ENCODE results near the gene ITGB7. TPM values are rescaled to one million over a fixed set of nuclear protein-coding genes. Genes with fewer than 3 reads are reported as not detected.

Gene ITGB7
- total RNA-seq, 1 experiment from 2014 or later: 0.98 TPM

GRCh38 chr12:53211476-53212381, 4.7 kb upstream of the ITGB7 start:
- H3K36me3 ChIP-seq (ENCODE audit: control insufficient read depth, insufficient read depth, low read length): no peaks in the 10 kb centered on the region; the same call in 1 of the 2 replicates
- TF ChIP-seq POLR2AphosphoS5 (IDR thresholded peaks at IDR 0.05; ENCODE audit: low read depth, low read length) (no peak), SIN3A (IDR thresholded peaks at IDR 0.05; ENCODE audit: borderline replicate concordance, insufficient read depth, low read depth, low read length) (no peak), CTCF (IDR thresholded peaks at IDR 0.05) (peak; percentile 46)
- intact Hi-C loops (cut with micrococcal nuclease; ENCODE audit: unreplicated experiment): no loop called here
- DNase-seq (ENCODE audit: low read depth, low spot score): no peak
- no TSS peak for BruUV-seq (replicated peaks)
- peaks cover 13% of the 10 kb centered on the region for H3K4me1 ChIP-seq (ENCODE audit: control insufficient read depth, insufficient read depth, low read length)
- H3K9me3 ChIP-seq (ENCODE audit: control insufficient read depth, insufficient read depth, low read depth, low read length): no peaks in the 10 kb centered on the region
- ChIA-PET CTCF (interaction anchor here (1.0 to 1.7 kb wide), 3 partner anchors 14 to 88 kb away, joined by 4 to 5 read pairs (median 4); partner anchors contain the start of gene MYG1), POLR2A (no interaction called here)
- in situ Hi-C loops (cut with HindIII; ENCODE audit: low pct_unique_long_range_greater_than_20kb, low sequenced_read_pairs): no loop called here
- H3K27me3 ChIP-seq (ENCODE audit: control insufficient read depth, insufficient read depth, low read length): no peaks in the 10 kb centered on the region
- H3K27ac ChIP-seq (ENCODE audit: low read length): no peak overlapping the region
- no peak overlapping the region for H3K4me3 ChIP-seq (ENCODE audit: low read depth in 2 of 2, low read length in 2 of 2)
- ATAC-seq: no peak

GRCh38 chr12:53210843-53211242, 3.8 kb upstream of the ITGB7 start:
- TF ChIP-seq CTCF (IDR thresholded peaks at IDR 0.05) (no peak), POLR2AphosphoS5 (IDR thresholded peaks at IDR 0.05; ENCODE audit: low read depth, low read length) (no peak), SIN3A (IDR thresholded peaks at IDR 0.05; ENCODE audit: borderline replicate concordance, insufficient read depth, low read depth, low read length) (no peak), TCF7L2 (IDR thresholded peaks at IDR 0.05; ENCODE audit: low read depth, low read length) (no peak), REST (IDR thresholded peaks at IDR 0.05; ENCODE audit: insufficient read depth in 1 of 2, low read depth in 2 of 2, low read length in 1 of 2) (no peak)
- no peak for DNase-seq (ENCODE audit: low read depth, low spot score)
- POLR2A ChIA-PET: no interaction called here
- in situ Hi-C loops (cut with HindIII; ENCODE audit: low pct_unique_long_range_greater_than_20kb, low sequenced_read_pairs) (no loop called here), intact Hi-C loops (cut with micrococcal nuclease; ENCODE audit: unreplicated experiment) (no loop called here)
- CTCF ChIA-PET: no interaction called here
- Histone ChIP-seq H3K27ac (ENCODE audit: low read length) (no peak overlapping the region), H3K4me3 (ENCODE audit: low read depth in 2 of 2, low read length in 2 of 2) (no peak overlapping the region), H3K9me3 (ENCODE audit: control insufficient read depth, insufficient read depth, low read depth, low read length) (no peaks in the 10 kb centered on the region), H3K27me3 (ENCODE audit: control insufficient read depth, insufficient read depth, low read length) (no peaks in the 10 kb centered on the region), H3K36me3 (ENCODE audit: control insufficient read depth, insufficient read depth, low read length) (no peaks in the 10 kb centered on the region; the same call in 1 of the 2 replicates), H3K4me1 (ENCODE audit: control insufficient read depth, insufficient read depth, low read length) (peaks cover 5% of the 10 kb centered on the region)
- no peak for ATAC-seq
- BruUV-seq (replicated peaks): TSS peak; percentile 82

All from Panc1 (cell line).